Measurements from ENCODE around the gene DOK6. TPM values are rescaled to one million over a fixed set of nuclear protein-coding genes. Genes with fewer than 3 reads are reported as not detected.

The DOK6 gene
- total RNA-seq, 1 experiment from 2014 or later: 4.1 TPM

DNA sequence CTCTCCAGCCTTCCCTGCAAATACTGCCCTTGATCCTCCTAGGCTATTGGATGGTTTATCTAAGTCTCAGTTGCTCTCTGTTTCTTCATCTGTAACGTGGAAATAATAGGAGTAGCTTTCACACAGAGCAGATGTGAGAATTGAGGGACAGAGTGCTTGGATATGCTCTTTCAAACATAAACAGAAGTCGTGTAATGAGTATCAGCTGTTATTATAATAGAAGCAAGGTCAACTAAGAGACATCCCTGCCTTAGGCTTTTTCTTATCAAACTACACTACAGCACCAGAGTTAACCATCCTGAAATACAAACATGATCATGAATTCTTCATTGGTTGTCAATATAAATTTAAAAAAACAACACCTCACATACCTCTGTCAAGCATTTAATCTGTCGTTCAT is 138.2 kb downstream of the DOK6 start (continued):
- TF ChIP-seq, protein P1, sequence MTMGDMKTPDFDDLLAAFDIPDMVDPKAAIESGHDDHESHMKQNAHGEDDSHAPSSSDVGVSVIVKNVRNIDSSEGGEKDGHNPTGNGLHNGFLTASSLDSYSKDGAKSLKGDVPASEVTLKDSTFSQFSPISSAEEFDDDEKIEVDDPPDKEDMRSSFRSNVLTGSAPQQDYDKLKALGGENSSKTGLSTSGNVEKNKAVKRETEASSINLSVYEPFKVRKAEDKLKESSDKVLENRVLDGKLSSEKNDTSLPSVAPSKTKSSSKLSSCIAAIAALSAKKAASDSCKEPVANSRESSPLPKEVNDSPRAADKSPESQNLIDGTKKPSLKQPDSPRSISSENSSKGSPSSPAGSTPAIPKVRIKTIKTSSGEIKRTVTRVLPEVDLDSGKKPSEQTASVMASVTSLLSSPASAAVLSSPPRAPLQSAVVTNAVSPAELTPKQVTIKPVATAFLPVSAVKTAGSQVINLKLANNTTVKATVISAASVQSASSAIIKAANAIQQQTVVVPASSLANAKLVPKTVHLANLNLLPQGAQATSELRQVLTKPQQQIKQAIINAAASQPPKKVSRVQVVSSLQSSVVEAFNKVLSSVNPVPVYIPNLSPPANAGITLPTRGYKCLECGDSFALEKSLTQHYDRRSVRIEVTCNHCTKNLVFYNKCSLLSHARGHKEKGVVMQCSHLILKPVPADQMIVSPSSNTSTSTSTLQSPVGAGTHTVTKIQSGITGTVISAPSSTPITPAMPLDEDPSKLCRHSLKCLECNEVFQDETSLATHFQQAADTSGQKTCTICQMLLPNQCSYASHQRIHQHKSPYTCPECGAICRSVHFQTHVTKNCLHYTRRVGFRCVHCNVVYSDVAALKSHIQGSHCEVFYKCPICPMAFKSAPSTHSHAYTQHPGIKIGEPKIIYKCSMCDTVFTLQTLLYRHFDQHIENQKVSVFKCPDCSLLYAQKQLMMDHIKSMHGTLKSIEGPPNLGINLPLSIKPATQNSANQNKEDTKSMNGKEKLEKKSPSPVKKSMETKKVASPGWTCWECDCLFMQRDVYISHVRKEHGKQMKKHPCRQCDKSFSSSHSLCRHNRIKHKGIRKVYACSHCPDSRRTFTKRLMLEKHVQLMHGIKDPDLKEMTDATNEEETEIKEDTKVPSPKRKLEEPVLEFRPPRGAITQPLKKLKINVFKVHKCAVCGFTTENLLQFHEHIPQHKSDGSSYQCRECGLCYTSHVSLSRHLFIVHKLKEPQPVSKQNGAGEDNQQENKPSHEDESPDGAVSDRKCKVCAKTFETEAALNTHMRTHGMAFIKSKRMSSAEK (CRISPR knock-in tag; IDR thresholded peaks at IDR 0.05; ENCODE audit: borderline replicate concordance): no peak
- TF ChIP-seq ATF1 (CRISPR knock-in tag; IDR thresholded peaks at IDR 0.05) (no peak), FOXP1 (CRISPR knock-in tag; IDR thresholded peaks at IDR 0.05; ENCODE audit: borderline replicate concordance) (no peak), ZNF317 (CRISPR knock-in tag; IDR thresholded peaks at IDR 0.05; ENCODE audit: borderline replicate concordance, low read depth) (no peak)
- TF ChIP-seq, protein P2, sequence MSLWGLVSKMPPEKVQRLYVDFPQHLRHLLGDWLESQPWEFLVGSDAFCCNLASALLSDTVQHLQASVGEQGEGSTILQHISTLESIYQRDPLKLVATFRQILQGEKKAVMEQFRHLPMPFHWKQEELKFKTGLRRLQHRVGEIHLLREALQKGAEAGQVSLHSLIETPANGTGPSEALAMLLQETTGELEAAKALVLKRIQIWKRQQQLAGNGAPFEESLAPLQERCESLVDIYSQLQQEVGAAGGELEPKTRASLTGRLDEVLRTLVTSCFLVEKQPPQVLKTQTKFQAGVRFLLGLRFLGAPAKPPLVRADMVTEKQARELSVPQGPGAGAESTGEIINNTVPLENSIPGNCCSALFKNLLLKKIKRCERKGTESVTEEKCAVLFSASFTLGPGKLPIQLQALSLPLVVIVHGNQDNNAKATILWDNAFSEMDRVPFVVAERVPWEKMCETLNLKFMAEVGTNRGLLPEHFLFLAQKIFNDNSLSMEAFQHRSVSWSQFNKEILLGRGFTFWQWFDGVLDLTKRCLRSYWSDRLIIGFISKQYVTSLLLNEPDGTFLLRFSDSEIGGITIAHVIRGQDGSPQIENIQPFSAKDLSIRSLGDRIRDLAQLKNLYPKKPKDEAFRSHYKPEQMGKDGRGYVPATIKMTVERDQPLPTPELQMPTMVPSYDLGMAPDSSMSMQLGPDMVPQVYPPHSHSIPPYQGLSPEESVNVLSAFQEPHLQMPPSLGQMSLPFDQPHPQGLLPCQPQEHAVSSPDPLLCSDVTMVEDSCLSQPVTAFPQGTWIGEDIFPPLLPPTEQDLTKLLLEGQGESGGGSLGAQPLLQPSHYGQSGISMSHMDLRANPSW (CRISPR knock-in tag; conservative IDR thresholded peaks at IDR 0.05; ENCODE audit: low read depth): no peak

DNA sequence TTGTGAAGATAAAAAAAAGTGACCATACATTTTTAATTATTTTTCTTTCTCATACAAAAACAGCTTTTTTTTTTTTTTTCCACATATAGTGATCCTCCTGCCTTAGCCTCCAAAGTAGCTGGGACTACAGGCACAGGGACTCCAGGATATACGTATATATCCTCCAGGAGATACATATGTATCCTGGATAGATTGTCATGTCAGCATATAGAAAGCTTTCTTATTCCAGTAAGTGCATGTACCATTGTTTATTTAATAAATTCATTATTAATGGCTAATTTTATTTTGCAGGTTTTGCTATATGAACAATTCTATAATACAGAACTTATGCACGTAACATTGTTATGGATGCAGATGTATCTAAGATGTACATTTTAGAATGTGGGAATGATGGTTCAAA is 138.7 kb downstream of the DOK6 start:
- CTCF ChIA-PET: no interaction called here
- H3K27me3 Mint-ChIP-seq (ENCODE audit: low read depth): no peaks in the 10 kb centered on the region
- no peak for ATAC-seq
- 0 out of 2 replicates have a peak, but pooled peaks cover 2% of the 10 kb centered on the region for H3K36me3 Mint-ChIP-seq
- no peak overlapping the region for H3K4me3 Mint-ChIP-seq
- no peak overlapping the region for H3K27ac Mint-ChIP-seq
- H3K4me1 Mint-ChIP-seq: peaks cover 12% of the 10 kb centered on the region
- no peak for DNase-seq (ENCODE audit: low spot score)
- H3K9me3 Mint-ChIP-seq: peaks cover 13% of the 10 kb centered on the region
- TF ChIP-seq, protein P3, sequence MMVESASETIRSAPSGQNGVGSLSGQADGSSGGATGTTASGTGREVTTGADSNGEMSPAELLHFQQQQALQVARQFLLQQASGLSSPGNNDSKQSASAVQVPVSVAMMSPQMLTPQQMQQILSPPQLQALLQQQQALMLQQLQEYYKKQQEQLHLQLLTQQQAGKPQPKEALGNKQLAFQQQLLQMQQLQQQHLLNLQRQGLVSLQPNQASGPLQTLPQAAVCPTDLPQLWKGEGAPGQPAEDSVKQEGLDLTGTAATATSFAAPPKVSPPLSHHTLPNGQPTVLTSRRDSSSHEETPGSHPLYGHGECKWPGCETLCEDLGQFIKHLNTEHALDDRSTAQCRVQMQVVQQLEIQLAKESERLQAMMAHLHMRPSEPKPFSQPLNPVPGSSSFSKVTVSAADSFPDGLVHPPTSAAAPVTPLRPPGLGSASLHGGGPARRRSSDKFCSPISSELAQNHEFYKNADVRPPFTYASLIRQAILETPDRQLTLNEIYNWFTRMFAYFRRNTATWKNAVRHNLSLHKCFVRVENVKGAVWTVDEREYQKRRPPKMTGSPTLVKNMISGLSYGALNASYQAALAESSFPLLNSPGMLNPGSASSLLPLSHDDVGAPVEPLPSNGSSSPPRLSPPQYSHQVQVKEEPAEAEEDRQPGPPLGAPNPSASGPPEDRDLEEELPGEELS (CRISPR knock-in tag; IDR thresholded peaks at IDR 0.05): no peak
- TF ChIP-seq SMAD3 (CRISPR knock-in tag; IDR thresholded peaks at IDR 0.05; ENCODE audit: borderline replicate concordance) (no peak), ZNF219 (CRISPR knock-in tag; IDR thresholded peaks at IDR 0.05; ENCODE audit: borderline replicate concordance) (no peak), ZNF671 (CRISPR knock-in tag; IDR thresholded peaks at IDR 0.05) (no peak), RORB (CRISPR knock-in tag; IDR thresholded peaks at IDR 0.05) (no peak)
- TF ChIP-seq, protein P4, sequence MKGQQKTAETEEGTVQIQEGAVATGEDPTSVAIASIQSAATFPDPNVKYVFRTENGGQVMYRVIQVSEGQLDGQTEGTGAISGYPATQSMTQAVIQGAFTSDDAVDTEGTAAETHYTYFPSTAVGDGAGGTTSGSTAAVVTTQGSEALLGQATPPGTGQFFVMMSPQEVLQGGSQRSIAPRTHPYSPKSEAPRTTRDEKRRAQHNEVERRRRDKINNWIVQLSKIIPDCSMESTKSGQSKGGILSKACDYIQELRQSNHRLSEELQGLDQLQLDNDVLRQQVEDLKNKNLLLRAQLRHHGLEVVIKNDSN (CRISPR knock-in tag; IDR thresholded peaks at IDR 0.05): no peak
- TF ChIP-seq, protein P2 (CRISPR knock-in tag; conservative IDR thresholded peaks at IDR 0.05; ENCODE audit: low read depth): no peak
- TF ChIP-seq, protein P5, sequence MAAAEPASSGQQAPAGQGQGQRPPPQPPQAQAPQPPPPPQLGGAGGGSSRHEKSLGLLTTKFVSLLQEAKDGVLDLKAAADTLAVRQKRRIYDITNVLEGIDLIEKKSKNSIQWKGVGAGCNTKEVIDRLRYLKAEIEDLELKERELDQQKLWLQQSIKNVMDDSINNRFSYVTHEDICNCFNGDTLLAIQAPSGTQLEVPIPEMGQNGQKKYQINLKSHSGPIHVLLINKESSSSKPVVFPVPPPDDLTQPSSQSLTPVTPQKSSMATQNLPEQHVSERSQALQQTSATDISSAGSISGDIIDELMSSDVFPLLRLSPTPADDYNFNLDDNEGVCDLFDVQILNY (CRISPR knock-in tag; IDR thresholded peaks at IDR 0.05): no peak
- POLR2A ChIA-PET: no interaction called here

All from WTC11 (cell line).